ENCODE data around the gene PPP3CB.

- TF ChIP-seq CTCF (IDR thresholded peaks at IDR 0.05; ENCODE audit: insufficient read depth, low read length, poor library complexity, severe bottlenecking) (no peak), EZH2phosphoT487 (conservative IDR thresholded peaks at IDR 0.05; ENCODE audit: low read length) (no peak)
Measured at GRCh38 chr10:73534857-73535256, 39.0 kb upstream of the PPP3CB start.
